Measurements from ENCODE around the gene ABHD12.
"Not testable (repeated sequence)": the region's sequence is repeated elsewhere in the genome, so short reads cannot be mapped to it uniquely, and the experiment has no call there.

ABHD12 gene

GRCh38 chr20:25390538-25391528 lies at the start of gene ABHD12:
TSS of gene ABHD12 (minus strand) at chr20:25390835. CDS start at chr20:25390703, 132 bp downstream.
- peak; percentile 93 to 94 for DNase-seq

DNA sequence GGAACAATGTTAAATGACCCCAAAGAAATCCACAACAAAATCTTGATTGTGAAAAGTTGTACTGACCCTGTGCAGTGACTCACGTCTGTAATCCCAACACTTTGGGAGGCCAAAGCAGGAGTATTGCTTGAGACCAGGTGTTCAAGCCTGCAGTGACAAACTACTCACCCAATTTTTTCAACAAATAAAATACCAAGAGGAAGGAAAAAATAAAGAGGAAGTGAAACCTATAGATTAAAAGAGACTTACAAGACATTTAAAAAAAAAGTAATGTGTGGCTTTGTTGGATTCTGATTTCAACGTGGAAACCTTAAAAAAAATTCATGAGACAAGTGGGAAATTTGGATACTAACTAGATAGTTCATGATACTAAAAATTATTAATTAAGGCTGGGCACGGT lies 48.7 kb upstream of the ABHD12 start:
- DNase-seq: no peak

GRCh38 chr20:25437153-25437581 lies 46.5 kb upstream of the ABHD12 start:
- no peak for DNase-seq

DNA sequence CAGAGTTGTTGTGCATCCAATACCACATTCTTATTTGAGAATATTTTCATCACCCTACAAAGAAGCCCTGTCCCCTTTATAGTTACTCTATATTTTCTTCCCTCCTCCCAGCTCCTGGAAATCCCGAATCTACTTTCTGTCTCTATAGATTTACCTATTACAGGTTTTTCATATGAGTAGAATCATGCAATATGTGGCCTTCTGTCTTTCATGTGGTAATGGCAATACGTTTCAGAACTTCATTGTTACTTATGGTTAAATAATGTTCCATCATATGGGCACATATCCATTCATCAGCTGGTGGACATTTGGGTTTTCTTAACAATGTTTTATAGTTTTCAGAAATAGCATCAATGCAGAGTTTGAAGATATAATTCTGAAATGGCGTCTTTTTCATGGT lies 33.9 kb upstream of the ABHD12 start:
- no peak for DNase-seq

DNA sequence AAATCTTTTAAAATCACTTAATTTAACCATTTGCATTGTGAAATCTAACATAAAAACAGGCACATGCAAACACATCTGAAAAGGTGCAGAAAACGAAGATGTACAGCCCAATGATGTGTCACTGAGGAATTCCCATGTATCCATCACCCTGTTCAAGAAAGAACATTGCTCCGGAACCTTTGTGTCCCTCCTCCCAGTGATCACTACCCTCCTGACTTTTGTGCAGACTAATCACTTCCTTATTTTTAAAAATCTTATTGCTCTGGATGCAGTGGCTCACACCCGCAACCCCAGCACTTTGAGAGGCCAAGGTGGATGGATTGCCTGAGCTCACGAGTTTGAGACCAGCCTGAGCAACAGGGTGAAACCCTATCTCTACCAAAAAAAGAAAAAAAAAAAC lies 31.4 kb upstream of the ABHD12 start:
- no peak for DNase-seq

GRCh38 chr20:25421102-25421501 lies 30.5 kb upstream of the ABHD12 start:
- DNase-seq: no peak

DNA sequence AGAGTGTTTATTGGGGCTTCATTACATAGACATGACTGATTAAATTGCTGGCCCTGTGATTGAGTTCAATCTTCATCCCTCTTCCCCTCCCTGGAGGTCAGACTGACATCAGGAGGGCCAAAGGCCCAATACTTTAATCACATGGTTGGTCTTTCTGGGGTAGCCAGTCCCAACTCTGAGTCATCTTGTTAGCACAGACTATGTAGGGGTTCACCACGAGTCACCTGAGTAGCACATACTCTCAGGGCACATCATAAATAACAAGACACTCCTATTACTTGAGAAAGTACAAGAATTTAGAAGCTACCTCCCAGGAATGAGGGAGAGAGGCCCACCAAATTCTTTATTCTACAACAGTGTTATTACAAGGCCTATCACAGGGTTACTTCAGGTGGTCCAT lies 28.1 kb upstream of the ABHD12 start:
- DNase-seq: no peak

GRCh38 chr20:25408890-25409289 lies 18.3 kb upstream of the ABHD12 start:
- no peak for DNase-seq

GRCh38 chr20:25408170-25408547 lies 17.5 kb upstream of the ABHD12 start:
- no peak for DNase-seq

GRCh38 chr20:25407311-25408169 lies 16.9 kb upstream of the ABHD12 start, which contains the start of gene GINS1:
TSS of gene GINS1 (plus strand) at chr20:25407673. CDS start at chr20:25407821, 148 bp downstream.
- peak; percentile 58 to 62 for DNase-seq

- DNase-seq: no peak
These were observed 11.9 kb upstream of the ABHD12 start for GRCh38 chr20:25402583-25402982.

DNA sequence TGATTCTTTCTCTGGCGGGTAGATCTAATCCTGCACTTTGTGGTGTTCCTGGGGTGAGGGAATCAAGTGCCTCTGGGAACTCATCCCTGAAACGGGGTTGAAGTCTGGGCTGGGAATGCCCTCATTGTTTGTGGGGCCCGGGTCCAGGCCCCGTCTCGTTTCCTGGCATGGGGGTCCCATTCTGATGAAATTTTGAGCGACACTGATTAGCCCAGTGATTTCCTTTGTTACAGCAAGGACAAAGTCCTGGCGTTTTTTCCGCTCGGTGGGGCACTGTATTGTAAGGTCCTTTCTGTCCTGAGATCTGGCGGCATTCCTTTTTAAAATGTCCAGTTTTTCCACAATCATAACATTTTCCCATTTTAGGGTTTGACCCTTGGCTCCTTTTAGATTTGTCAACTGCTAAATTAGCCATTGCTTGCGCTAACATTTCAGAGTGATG lies 9.7 kb upstream of the ABHD12 start:
- DNase-seq: not testable (repeated sequence)

- DNase-seq: no peak
These were observed 8.4 kb upstream of the ABHD12 start for GRCh38 chr20:25399037-25399430.

DNA sequence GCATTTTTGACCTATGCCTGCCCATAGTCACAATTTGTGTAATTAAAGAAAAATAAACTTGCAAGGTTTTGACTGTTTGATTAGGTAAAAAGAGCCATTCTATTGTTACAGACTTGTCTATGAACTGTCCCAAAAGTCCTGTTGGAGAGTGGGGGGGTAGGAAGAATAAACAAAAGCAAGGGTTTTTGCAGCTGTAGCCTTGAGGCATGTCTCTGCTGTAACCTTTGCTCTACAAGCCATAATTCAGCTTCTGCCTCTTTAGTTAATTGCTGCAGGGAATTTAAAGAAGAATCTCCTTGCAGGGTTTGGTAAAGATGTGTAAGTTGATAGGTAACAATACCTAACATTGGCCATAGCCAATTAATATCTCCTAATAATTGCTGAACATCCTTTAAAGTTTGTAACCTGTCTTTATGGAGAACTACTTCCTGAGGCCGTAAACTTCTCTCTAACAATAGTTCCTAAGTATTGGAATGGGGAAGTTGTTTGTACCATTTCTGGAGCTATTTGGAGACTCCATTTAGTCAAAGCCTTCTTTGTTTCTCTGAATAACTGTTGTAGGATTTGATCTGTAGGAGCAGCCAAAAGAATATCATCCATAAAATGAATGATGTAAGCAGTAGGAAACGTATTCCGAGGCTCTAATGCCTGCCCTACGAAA lies 7.9 kb upstream of the ABHD12 start:
- no peak for DNase-seq

DNA sequence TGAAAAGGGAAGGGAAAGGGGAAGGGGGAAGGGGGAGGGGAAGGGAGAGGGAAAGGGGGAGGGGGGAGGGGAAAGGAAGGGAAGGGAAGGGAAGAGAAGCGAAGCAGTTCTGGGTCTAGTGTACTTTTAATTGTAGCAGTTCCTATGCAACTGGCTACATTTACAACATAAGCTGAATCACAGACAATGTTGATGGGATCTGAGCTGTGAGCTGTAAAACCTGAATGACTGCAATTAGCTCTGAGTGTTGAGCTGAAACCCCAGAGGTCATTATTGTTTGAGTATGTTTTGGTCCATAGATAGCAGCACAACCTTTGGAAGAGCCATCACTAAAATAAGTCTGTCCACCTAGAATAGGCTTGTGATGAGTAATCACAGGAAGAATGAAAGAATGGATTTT lies 7.2 kb upstream of the ABHD12 start:
- DNase-seq: no peak

DNA sequence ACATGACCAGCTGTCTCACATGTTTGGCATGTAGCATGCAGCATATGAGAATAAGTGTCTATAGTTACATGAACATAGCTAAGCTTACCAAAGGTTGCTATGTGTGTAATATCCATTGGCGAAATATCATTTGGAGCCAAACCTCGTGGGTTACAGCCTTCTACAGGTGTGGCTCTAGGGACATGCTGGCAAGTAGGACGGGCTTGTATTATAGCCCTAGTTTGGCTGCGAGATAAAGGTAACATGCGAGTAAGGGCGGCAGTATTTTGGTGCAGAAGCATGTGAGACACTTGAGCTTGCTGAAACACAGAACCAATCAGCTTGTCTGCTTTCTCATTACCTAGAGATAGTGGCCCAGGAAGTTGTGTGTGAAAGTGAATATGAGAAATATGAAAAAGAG lies 6.5 kb upstream of the ABHD12 start:
- DNase-seq: no peak

DNA sequence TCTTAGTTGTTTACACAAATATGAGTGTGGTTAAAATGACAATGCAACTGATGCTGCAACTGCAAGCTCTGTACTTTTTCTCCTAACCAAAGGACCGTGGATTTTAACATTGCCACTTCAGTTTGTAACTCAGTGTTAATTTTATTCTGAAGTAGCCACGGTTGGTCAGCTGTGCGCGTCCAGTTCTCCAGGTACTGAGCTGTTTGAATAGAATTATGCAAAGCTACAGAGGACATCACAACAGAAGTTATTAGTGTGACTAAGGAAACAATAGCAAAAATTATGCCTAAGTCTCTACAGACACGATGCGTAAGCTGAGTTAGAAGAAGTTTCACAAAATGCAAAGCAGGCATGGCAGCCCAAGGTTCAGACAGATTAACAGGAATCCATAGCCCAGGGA lies 4.4 kb upstream of the ABHD12 start:
- no peak for DNase-seq

DNA sequence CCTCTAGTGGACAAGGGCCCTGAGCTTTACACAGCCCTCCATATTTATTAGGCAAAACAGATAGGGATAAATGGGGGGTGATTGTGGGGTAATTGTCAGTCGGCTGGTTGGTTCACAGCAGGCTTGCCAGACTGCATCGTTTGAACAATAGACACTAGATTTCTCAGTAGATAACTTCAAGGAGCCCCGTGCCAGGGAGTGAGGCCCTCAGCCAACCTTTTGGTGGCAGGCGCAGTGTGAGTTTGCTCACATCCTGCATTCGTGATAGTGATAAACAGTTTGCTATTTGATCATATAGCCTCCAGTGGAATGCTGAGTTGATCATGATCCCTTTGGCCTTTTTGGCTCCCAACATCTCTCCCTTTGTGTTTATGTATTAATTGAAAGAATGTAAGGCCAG lies 3.6 kb upstream of the ABHD12 start:
- DNase-seq: no peak

GRCh38 chr20:25389858-25390537 lies 637 bp downstream of the ABHD12 start:
- DNase-seq: peak; percentile 5 to 26

- DNase-seq: peak in 1 of 2 experiments; percentile 15
These were observed 1.2 kb downstream of the ABHD12 start for GRCh38 chr20:25389401-25389857.

DNA sequence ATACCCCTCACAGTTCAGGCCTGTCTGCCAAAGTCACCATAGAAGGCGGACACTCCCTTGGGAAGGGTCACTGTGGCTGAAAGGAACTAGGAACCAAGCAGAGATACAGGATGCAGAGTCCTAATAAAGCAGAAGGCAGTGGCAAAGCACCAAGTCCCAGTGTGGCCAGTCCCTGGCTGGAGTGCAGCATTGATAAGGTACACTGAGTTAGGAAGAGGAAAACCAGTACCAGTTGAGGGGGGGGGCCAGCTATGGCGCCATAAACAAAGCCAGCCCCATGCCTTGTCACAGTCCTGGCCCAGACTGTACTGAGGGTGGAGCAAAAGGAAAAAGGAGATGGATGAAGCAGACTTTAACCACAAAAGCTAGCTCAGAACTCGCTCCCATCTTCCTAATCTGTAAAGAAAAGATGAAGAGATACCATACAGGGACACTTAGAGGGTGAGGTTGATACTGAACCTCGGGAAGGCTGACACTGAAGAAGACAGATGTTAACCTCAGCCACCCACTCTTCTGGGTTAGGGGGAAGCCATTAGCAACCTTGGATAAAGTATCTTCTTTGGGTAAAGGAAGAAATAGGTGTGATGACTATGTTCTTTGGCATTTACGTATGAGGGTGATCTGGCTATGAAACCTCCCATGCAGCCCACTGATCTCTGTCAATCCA lies 7.8 kb downstream of the ABHD12 start:
- no peak for DNase-seq
